ENCODE data around the gene NDUFS3. TPM values are rescaled to one million over a fixed set of nuclear protein-coding genes. Genes with fewer than 3 reads are reported as not detected.
A peak's percentile ranks its signal among the peaks of the same experiment; 100 is the strongest.
"Not testable (repeated sequence)": the region's sequence is repeated elsewhere in the genome, so short reads cannot be mapped to it uniquely, and the experiment has no call there.

Gene NDUFS3
- polyA plus RNA-seq, 2 donors: 126 to 151 TPM

DNA sequence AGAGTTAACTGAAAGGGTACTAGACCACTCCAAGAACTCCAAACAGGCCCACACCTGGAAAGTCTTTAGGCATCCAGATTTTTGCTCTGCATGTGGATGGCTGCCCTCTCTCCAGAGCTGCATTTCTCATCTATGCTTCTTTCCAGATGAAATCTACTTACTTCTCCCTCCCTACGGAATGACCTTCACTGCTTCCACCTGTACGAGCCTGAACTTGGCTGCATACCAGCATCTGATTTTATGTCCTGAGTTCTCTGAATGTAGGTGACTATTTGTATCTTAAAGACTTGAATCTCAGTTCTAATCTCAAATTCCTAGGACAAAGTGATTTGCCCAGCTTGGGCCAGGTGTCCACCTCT, 39.2 kb upstream of the NDUFS3 start:
- Histone ChIP-seq H3K27ac (ENCODE audit: low read depth in 2 of 2, low read length in 1 of 2) (peak overlapping the region; percentile 12 to 54), H3K9me3 (ENCODE audit: control insufficient read depth in 2 of 2, insufficient read depth in 1 of 2, low read depth in 1 of 2, low read length in 1 of 2) (no peaks in the 10 kb centered on the region), H3K4me3 (ENCODE audit: low read depth in 1 of 2, low read length in 2 of 2) (no peak overlapping the region), H3K4me1 (ENCODE audit: control insufficient read depth in 2 of 2, insufficient read depth in 2 of 2, low read length in 1 of 2) (peaks cover 0 to 5% of the 10 kb centered on the region in 2 donors), H3K36me3 (ENCODE audit: control insufficient read depth in 2 of 2, insufficient read depth in 2 of 2, low read length in 1 of 2) (no peaks in the 10 kb centered on the region), H3K27me3 (ENCODE audit: control insufficient read depth in 1 of 2, insufficient read depth in 2 of 2, low read length in 2 of 2) (no peaks in the 10 kb centered on the region)
- 33 to 42% methylated on average over 2 of the region's 2 CpGs for WGBS, 2 donors

DNA sequence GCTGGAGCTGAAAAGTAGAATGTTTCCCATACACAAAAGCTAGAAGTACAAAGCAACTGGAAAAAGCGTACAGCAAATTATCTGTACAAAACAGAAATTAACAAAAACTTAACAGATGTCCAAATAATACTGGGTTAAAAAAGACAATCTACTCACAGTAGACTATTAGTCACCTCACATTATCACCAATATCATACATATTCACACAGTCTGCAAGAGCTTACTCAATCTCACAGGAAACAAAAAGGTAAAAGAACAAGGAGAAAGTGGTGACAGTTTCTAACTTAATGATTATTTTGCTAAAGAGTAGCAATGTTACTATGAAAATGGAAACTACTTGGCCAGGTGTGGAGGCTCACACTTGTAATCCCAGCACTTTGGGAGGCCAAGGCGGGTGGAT, 37.8 kb upstream of the NDUFS3 start:
- Histone ChIP-seq H3K27me3 (ENCODE audit: control insufficient read depth in 1 of 2, insufficient read depth in 2 of 2, low read length in 2 of 2) (no peaks in the 10 kb centered on the region), H3K27ac (ENCODE audit: low read depth in 2 of 2, low read length in 1 of 2) (no peak overlapping the region), H3K4me3 (ENCODE audit: low read depth in 1 of 2, low read length in 2 of 2) (no peak overlapping the region), H3K9me3 (ENCODE audit: control insufficient read depth in 2 of 2, insufficient read depth in 1 of 2, low read depth in 1 of 2, low read length in 1 of 2) (no peaks in the 10 kb centered on the region), H3K36me3 (ENCODE audit: control insufficient read depth in 2 of 2, insufficient read depth in 2 of 2, low read length in 1 of 2) (no peaks in the 10 kb centered on the region), H3K4me1 (ENCODE audit: control insufficient read depth in 2 of 2, insufficient read depth in 2 of 2, low read length in 1 of 2) (peaks cover 0 to 5% of the 10 kb centered on the region in 2 donors)
- WGBS, 2 donors: 95 to 98% methylated on average over 2 of the region's 2 CpGs

DNA sequence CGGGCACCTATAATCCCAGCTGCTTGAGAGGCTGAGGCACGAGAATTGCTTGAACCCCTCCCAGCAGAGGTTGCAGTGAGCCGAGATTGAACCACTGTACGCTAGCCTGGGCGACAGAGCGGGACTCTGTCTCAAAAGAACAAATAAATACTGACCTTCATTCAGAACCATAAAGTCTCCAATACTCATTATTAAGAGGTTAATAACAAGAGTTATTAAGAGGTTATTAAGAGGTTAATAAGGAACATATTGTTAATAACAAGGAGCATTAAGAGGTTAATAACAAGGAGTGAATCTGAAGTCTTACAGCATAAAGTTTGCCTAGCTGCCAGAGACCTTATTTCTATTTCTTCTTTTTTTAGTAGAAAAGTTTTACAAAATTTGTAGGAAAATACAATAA, 33.6 kb upstream of the NDUFS3 start:
- Histone ChIP-seq H3K9me3 (ENCODE audit: control insufficient read depth in 2 of 2, insufficient read depth in 1 of 2, low read depth in 1 of 2, low read length in 1 of 2) (no peaks in the 10 kb centered on the region), H3K27me3 (ENCODE audit: control insufficient read depth in 1 of 2, insufficient read depth in 2 of 2, low read length in 2 of 2) (no peaks in the 10 kb centered on the region), H3K36me3 (ENCODE audit: control insufficient read depth in 2 of 2, insufficient read depth in 2 of 2, low read length in 1 of 2) (no peaks in the 10 kb centered on the region), H3K4me1 (ENCODE audit: control insufficient read depth in 2 of 2, insufficient read depth in 2 of 2, low read length in 1 of 2) (peaks cover 0 to 2% of the 10 kb centered on the region in 2 donors), H3K27ac (ENCODE audit: low read depth in 2 of 2, low read length in 1 of 2) (no peak overlapping the region), H3K4me3 (ENCODE audit: low read depth in 1 of 2, low read length in 2 of 2) (no peak overlapping the region)
- WGBS, 2 donors: 93 to 96% methylated on average over 6 of the region's 6 CpGs

DNA sequence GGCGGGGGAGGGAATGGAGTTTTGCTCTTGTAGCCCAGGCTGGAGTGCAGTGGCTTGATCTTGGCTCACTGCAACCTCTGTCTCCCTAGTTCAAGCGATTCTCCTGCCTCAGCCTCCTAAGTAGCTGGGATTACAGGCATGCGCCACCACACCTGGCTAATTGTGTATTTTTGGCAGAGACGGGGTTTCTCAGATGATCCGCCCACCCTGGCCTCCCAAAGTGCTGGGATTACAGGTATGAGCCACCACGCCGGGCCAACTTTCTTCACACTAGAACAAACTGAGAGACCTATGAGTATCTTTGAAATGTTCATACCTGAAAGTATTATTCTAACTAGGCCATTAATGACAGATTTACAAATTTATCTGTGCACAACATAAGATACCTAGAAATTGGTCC, 32.6 kb upstream of the NDUFS3 start:
- H3K4me1 ChIP-seq (ENCODE audit: control insufficient read depth in 2 of 2, insufficient read depth in 2 of 2, low read length in 1 of 2); H3K4me3 ChIP-seq (ENCODE audit: low read depth in 1 of 2, low read length in 2 of 2): not testable (repeated sequence)
- WGBS, 2 donors: 95 to 96% methylated on average over 7 of the region's 7 CpGs

DNA sequence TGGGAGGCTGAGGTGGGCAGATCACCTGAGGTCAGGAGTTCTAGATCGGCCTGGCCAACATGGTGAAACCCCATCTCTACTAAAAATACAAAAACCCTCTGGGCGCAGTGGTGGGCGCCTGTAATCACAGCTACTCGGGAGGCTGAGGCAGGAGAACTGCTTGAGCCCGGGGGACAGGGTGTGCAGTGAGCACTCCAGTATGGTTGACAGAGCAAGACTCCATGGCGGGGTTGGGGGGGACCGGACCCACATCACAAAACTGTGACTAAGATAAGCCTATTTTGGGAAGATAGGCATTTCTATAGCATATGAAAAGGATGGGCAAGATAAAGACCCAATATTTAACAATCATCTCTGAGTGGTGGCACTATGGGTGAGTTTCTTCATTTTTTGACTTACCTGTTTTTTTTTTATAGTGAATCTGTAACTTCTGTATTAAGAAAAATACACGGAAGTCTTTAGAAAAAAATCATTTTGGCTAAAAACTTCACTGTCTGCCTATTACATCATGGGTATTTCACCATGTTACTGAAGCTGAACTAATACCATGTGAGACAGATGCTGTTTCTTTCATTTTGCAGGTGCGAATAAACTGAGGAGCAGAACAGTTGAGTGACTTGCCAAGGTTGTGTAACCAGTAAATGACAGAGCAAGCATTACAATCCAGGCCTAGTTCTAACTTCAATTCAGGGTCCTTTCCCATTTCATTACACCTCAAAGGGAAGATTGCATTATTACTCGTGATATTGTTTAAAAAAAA, 28.4 kb upstream of the NDUFS3 start:
- Histone ChIP-seq H3K36me3 (ENCODE audit: control insufficient read depth in 2 of 2, insufficient read depth in 2 of 2, low read length in 1 of 2) (no peaks in the 10 kb centered on the region), H3K4me3 (ENCODE audit: low read depth in 1 of 2, low read length in 2 of 2) (no peak overlapping the region), H3K27ac (ENCODE audit: low read depth in 2 of 2, low read length in 1 of 2) (no peak overlapping the region), H3K27me3 (ENCODE audit: control insufficient read depth in 1 of 2, insufficient read depth in 2 of 2, low read length in 2 of 2) (no peaks in the 10 kb centered on the region), H3K9me3 (ENCODE audit: control insufficient read depth in 2 of 2, insufficient read depth in 1 of 2, low read depth in 1 of 2, low read length in 1 of 2) (no peaks in the 10 kb centered on the region), H3K4me1 (ENCODE audit: control insufficient read depth in 2 of 2, insufficient read depth in 2 of 2, low read length in 1 of 2) (no peaks in the 10 kb centered on the region)
- WGBS, 2 donors: 72 to 77% methylated on average over 10 of the region's 10 CpGs

More for the DNA sequence above, 32.6 kb upstream of the NDUFS3 start:
- H3K27me3 ChIP-seq (ENCODE audit: control insufficient read depth in 1 of 2, insufficient read depth in 2 of 2, low read length in 2 of 2); H3K9me3 ChIP-seq (ENCODE audit: control insufficient read depth in 2 of 2, insufficient read depth in 1 of 2, low read depth in 1 of 2, low read length in 1 of 2); H3K36me3 ChIP-seq (ENCODE audit: control insufficient read depth in 2 of 2, insufficient read depth in 2 of 2, low read length in 1 of 2); H3K27ac ChIP-seq (ENCODE audit: low read depth in 2 of 2, low read length in 1 of 2): not testable (repeated sequence)

DNA sequence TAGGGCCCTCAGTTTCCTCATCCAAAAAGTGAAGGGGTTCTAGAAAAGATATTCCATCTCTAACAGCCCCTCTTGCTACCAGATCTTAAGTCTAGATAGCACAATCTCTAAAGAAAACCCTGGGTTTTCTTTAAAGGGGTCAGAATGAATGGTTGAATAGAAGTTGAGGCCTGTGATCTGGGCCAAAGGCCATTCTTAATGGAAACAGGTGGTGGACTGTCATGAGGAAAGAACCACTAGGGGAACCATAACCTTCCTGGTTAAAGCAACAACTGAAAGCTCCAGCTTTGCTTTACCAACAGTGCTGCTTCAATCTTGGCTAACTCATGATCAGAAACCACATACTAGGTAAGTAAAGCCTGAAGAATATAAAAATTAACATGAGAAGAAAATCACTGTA, 27.8 kb upstream of the NDUFS3 start:
- Histone ChIP-seq H3K9me3 (ENCODE audit: control insufficient read depth in 2 of 2, insufficient read depth in 1 of 2, low read depth in 1 of 2, low read length in 1 of 2) (no peaks in the 10 kb centered on the region), H3K4me1 (ENCODE audit: control insufficient read depth in 2 of 2, insufficient read depth in 2 of 2, low read length in 1 of 2) (no peaks in the 10 kb centered on the region), H3K4me3 (ENCODE audit: low read depth in 1 of 2, low read length in 2 of 2) (peak overlapping the region in 1 of 2 donors; percentile 97), H3K27ac (ENCODE audit: low read depth in 2 of 2, low read length in 1 of 2) (peak overlapping the region in 1 of 2 donors; percentile 58), H3K36me3 (ENCODE audit: control insufficient read depth in 2 of 2, insufficient read depth in 2 of 2, low read length in 1 of 2) (no peaks in the 10 kb centered on the region), H3K27me3 (ENCODE audit: control insufficient read depth in 1 of 2, insufficient read depth in 2 of 2, low read length in 2 of 2) (no peaks in the 10 kb centered on the region)

DNA sequence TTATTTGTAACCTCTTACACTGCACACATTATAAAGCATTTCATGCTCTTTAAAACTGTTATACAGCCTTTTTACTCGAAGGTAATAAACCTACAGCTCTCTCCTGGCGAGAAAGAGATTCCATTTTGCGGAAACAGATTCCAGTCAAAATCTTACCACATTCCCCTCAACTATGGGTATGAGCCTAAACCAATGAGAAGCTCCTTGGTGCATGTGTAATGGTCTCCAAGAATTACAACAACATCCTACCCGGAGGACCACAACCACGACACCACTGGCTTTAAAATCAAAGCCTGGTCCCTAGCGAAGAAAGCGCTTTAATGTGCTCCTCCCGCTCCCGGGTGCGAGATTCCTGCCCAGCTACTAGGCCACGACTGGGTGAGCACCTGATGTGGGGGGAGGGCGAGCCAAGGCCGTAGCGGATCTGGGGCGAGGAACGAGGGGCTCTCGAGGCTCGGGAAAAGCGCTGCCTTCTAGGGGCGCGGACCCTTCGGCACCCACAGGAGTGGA, 26.8 kb upstream of the NDUFS3 start:
- H3K9me3 ChIP-seq (ENCODE audit: control insufficient read depth in 2 of 2, insufficient read depth in 1 of 2, low read depth in 1 of 2, low read length in 1 of 2): no peaks in the 10 kb centered on the region
- no peaks in the 10 kb centered on the region for H3K27me3 ChIP-seq (ENCODE audit: control insufficient read depth in 1 of 2, insufficient read depth in 2 of 2, low read length in 2 of 2)
- H3K4me1 ChIP-seq (ENCODE audit: control insufficient read depth in 2 of 2, insufficient read depth in 2 of 2, low read length in 1 of 2): no peaks in the 10 kb centered on the region
- H3K4me3 ChIP-seq (ENCODE audit: low read depth in 1 of 2, low read length in 2 of 2): peak overlapping the region; percentile 97 to 98
- H3K36me3 ChIP-seq (ENCODE audit: control insufficient read depth in 2 of 2, insufficient read depth in 2 of 2, low read length in 1 of 2): no peaks in the 10 kb centered on the region
- 1 to 2% methylated on average over 22 of the region's 22 CpGs for WGBS, 2 donors
- peak overlapping the region; percentile 81 to 93 for H3K27ac ChIP-seq (ENCODE audit: low read depth in 2 of 2, low read length in 1 of 2)

DNA sequence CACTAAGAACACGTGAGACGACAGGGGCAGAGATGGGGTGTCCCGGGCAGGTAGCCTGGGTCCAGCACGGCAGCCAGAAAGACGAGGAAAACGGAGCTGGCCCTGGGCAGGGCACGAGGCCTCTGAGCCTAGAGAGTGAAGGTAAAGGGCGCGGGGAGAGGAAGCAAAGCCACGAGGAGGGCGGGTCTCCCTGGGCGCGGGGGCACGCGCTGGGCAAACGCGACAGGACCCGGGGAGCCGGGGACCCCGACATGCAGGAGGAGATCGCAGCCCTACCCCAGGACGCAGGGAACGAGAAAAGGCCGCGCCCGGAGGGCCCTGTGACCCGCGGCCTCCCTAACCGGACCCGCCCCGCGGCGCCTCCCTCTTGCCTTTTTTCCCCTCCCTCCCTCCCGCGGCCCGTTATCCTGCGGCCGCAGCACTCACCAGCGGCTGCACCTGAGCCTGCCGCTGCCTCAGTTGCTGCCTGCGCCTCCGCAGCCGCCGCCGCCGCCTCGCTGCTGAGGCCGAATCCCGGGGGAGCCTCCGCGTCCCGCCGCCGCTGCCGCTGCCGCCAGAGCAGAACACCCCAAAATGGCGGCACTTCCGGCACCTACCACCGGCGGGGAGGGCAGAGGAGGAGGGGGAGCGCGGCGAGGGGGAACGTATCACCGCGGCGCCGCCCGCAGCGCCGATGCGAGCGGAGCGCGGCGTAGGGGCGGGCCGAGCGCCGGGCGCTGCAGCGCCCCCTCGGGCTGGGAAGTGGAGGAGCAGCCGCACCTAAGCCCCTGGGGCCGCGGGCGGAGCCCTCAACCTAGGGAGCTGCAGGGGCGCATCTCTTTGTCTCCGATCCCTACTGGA, 26.1 kb upstream of the NDUFS3 start, which contains the start of gene CELF1:
TSS of gene CELF1 (minus strand) at position 567 of the 840 bp plus-strand sequence. CDS start 53,609 bp downstream, outside the sequence.
- H3K4me1 ChIP-seq (ENCODE audit: control insufficient read depth in 2 of 2, insufficient read depth in 2 of 2, low read length in 1 of 2): no peaks in the 10 kb centered on the region
- WGBS, 2 donors: 0 to 1% methylated on average over 54 to 89 of the region's 89 CpGs
- no peaks in the 10 kb centered on the region for H3K27me3 ChIP-seq (ENCODE audit: control insufficient read depth in 1 of 2, insufficient read depth in 2 of 2, low read length in 2 of 2)
- peak within 1 kb of the TSS; percentile 81 to 93 for H3K27ac ChIP-seq (ENCODE audit: low read depth in 2 of 2, low read length in 1 of 2)
- H3K9me3 ChIP-seq (ENCODE audit: control insufficient read depth in 2 of 2, insufficient read depth in 1 of 2, low read depth in 1 of 2, low read length in 1 of 2): no peaks in the 10 kb centered on the region
- peak within 1 kb of the TSS; percentile 97 to 98 for H3K4me3 ChIP-seq (ENCODE audit: low read depth in 1 of 2, low read length in 2 of 2)
- no peaks in the 10 kb centered on the region for H3K36me3 ChIP-seq (ENCODE audit: control insufficient read depth in 2 of 2, insufficient read depth in 2 of 2, low read length in 1 of 2)

DNA sequence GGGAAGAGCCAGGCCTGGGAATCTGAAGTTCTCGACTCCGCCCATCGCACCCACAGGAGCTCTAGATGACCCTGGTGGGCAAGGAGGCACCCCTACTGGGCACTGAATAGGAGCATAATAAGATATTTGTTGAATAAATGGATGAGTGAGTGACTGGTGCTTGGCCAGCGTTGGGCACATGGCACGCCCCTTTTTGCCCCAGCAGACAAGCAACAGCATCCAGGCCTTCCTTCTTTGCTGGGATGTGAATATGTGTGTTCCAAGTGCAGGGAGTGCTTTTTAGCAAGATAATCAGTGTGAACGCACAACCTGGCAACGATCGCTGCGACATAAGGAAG, 25.5 kb upstream of the NDUFS3 start:
- H3K27ac ChIP-seq (ENCODE audit: low read depth in 2 of 2, low read length in 1 of 2): peak overlapping the region; percentile 78 to 79
- no peaks in the 10 kb centered on the region for H3K4me1 ChIP-seq (ENCODE audit: control insufficient read depth in 2 of 2, insufficient read depth in 2 of 2, low read length in 1 of 2)
- H3K36me3 ChIP-seq (ENCODE audit: control insufficient read depth in 2 of 2, insufficient read depth in 2 of 2, low read length in 1 of 2): no peaks in the 10 kb centered on the region
- 10 to 13% methylated on average over 9 of the region's 9 CpGs for WGBS, 2 donors
- H3K9me3 ChIP-seq (ENCODE audit: control insufficient read depth in 2 of 2, insufficient read depth in 1 of 2, low read depth in 1 of 2, low read length in 1 of 2): no peaks in the 10 kb centered on the region
- no peaks in the 10 kb centered on the region for H3K27me3 ChIP-seq (ENCODE audit: control insufficient read depth in 1 of 2, insufficient read depth in 2 of 2, low read length in 2 of 2)
- peak overlapping the region; percentile 97 to 98 for H3K4me3 ChIP-seq (ENCODE audit: low read depth in 1 of 2, low read length in 2 of 2)
